Activated CD4-positive, alpha-beta memory T cell treated with anti-CD3 and anti-CD28 coated beads, Interleukin-2, amount 10 ng/mL, durations not matched to agents 7 days and 5 days (primary cell): ENCODE data around the gene PNLIPRP1. TPM values are rescaled to one million over a fixed set of nuclear protein-coding genes. Genes with fewer than 3 reads are reported as not detected.

Source experiments
- CTCF ChIA-PET: fragments of 350-600 bp; sonication (Branson Sonifier 250); formaldehyde crosslinking; loops from one replicate; lab custom pipeline; 2021; ENCODE audit warnings: antibody characterized with exemption, inconsistent platforms; lab: Charles Lee
- POLR2A ChIA-PET: fragments of 350-600 bp; sonication (Branson Sonifier 250); formaldehyde crosslinking; loops from one replicate; lab custom pipeline; 2021; ENCODE audit warnings: antibody characterized with exemption; lab: Charles Lee
- DNase-seq: peaks from one replicate; pipeline ENCODE4 v3.0.0-alpha.2; 2020
- H3K27ac Mint-ChIP-seq: one replicate; pipeline ENCODE4 v1.8.0; 2021; ENCODE audit warnings: mild to moderate bottlenecking, mixed read lengths
- H3K27me3 Mint-ChIP-seq: one replicate; pipeline ENCODE4 v1.8.0; 2021; ENCODE audit warnings: mixed read lengths
- H3K36me3 Mint-ChIP-seq: one replicate; pipeline ENCODE4 v1.8.0; 2021; ENCODE audit warnings: low read depth, mixed read lengths
- H3K4me1 Mint-ChIP-seq: one replicate; pipeline ENCODE4 v1.8.0; 2021; ENCODE audit warnings: mixed read lengths
- H3K4me3 Mint-ChIP-seq: one replicate; pipeline ENCODE4 v1.8.0; 2021; ENCODE audit warnings: mild to moderate bottlenecking, mixed read lengths
- H3K9me3 Mint-ChIP-seq: one replicate; pipeline ENCODE4 v1.8.0; 2021; ENCODE audit warnings: mixed read lengths
- total RNA-seq, 2 experiments: library from RNA; stranded (reverse); gene quantifications; one replicate each; pipeline ENCODE4 v1.2.3, GENCODE V29; 2021

The PNLIPRP1 gene
- total RNA-seq, 2 experiments from 2014 or later: not detected

GRCh38 chr10:116626815-116627214 is 36.1 kb downstream of the PNLIPRP1 start:
- CTCF ChIA-PET: interaction anchor here (0.6 kb wide), 1 partner anchor 162 kb away, joined by 4 read pairs; no protein-coding TSS in a partner anchor
- Mint-ChIP-seq H3K36me3 (no peaks in the 10 kb centered on the region), H3K4me1 (no peaks in the 10 kb centered on the region), H3K9me3 (no peaks in the 10 kb centered on the region), H3K4me3 (no peak overlapping the region), H3K27ac (no peak overlapping the region), H3K27me3 (peaks cover 3% of the 10 kb centered on the region)
- DNase-seq: no peak
- POLR2A ChIA-PET: no interaction called here

GRCh38 chr10:116627386-116627933 is 36.7 kb downstream of the PNLIPRP1 start:
- Mint-ChIP-seq H3K4me3 (no peak overlapping the region), H3K9me3 (no peaks in the 10 kb centered on the region), H3K27ac (no peak overlapping the region), H3K36me3 (no peaks in the 10 kb centered on the region), H3K4me1 (no peaks in the 10 kb centered on the region), H3K27me3 (peaks cover 3% of the 10 kb centered on the region)
- DNase-seq: no peak
- POLR2A ChIA-PET: no interaction called here
- CTCF ChIA-PET: interaction anchor here (0.6 kb wide), 1 partner anchor 161 kb away, joined by 4 read pairs; no protein-coding TSS in a partner anchor

- ChIA-PET POLR2A (no interaction called here), CTCF (no interaction called here)
- Mint-ChIP-seq H3K27ac (no peak overlapping the region), H3K4me1 (no peaks in the 10 kb centered on the region), H3K27me3 (peaks cover 3% of the 10 kb centered on the region), H3K4me3 (no peak overlapping the region), H3K36me3 (no peaks in the 10 kb centered on the region), H3K9me3 (no peaks in the 10 kb centered on the region)
- DNase-seq: no peak
These were observed 38.6 kb downstream of the PNLIPRP1 start for GRCh38 chr10:116629340-116629739.

GRCh38 chr10:116630020-116630419 is 39.3 kb downstream of the PNLIPRP1 start:
- ChIA-PET CTCF (no interaction called here), POLR2A (no interaction called here)
- Mint-ChIP-seq H3K9me3 (no peaks in the 10 kb centered on the region), H3K27me3 (peaks cover 3% of the 10 kb centered on the region), H3K36me3 (no peaks in the 10 kb centered on the region), H3K4me1 (no peaks in the 10 kb centered on the region), H3K4me3 (no peak overlapping the region), H3K27ac (no peak overlapping the region)
- no peak for DNase-seq

- Mint-ChIP-seq H3K36me3 (no peaks in the 10 kb centered on the region), H3K27ac (no peak overlapping the region), H3K27me3 (peaks cover 6% of the 10 kb centered on the region), H3K9me3 (no peaks in the 10 kb centered on the region), H3K4me3 (no peak overlapping the region), H3K4me1 (no peaks in the 10 kb centered on the region)
- no peak for DNase-seq
- ChIA-PET POLR2A (no interaction called here), CTCF (no interaction called here)
These were observed 41.1 kb downstream of the PNLIPRP1 start for GRCh38 chr10:116631871-116632295.

- CTCF ChIA-PET: no interaction called here
- no peak for DNase-seq
- POLR2A ChIA-PET: no interaction called here
- Mint-ChIP-seq H3K4me1 (no peaks in the 10 kb centered on the region), H3K4me3 (no peak overlapping the region), H3K9me3 (no peaks in the 10 kb centered on the region), H3K36me3 (no peaks in the 10 kb centered on the region), H3K27me3 (peaks cover 6% of the 10 kb centered on the region), H3K27ac (no peak overlapping the region)
These were observed 41.9 kb downstream of the PNLIPRP1 start for GRCh38 chr10:116632596-116633215.

- POLR2A ChIA-PET: no interaction called here
- H3K27ac Mint-ChIP-seq: no peak overlapping the region
- no peak for DNase-seq
- no peaks in the 10 kb centered on the region for H3K4me1 Mint-ChIP-seq
- no peaks in the 10 kb centered on the region for H3K36me3 Mint-ChIP-seq
- no peak overlapping the region for H3K4me3 Mint-ChIP-seq
- CTCF ChIA-PET: no interaction called here
- H3K9me3 Mint-ChIP-seq: no peaks in the 10 kb centered on the region
- H3K27me3 Mint-ChIP-seq: peaks cover 6% of the 10 kb centered on the region
These were observed 42.4 kb downstream of the PNLIPRP1 start for GRCh38 chr10:116633216-116633600.

- Mint-ChIP-seq H3K9me3 (no peaks in the 10 kb centered on the region), H3K36me3 (no peaks in the 10 kb centered on the region), H3K27ac (no peak overlapping the region), H3K27me3 (peaks cover 6% of the 10 kb centered on the region), H3K4me3 (no peak overlapping the region), H3K4me1 (no peaks in the 10 kb centered on the region)
- DNase-seq: no peak
- ChIA-PET POLR2A (no interaction called here), CTCF (no interaction called here)
These were observed 43.6 kb downstream of the PNLIPRP1 start for GRCh38 chr10:116634126-116634975.

- no peaks in the 10 kb centered on the region for H3K36me3 Mint-ChIP-seq
- no peaks in the 10 kb centered on the region for H3K4me1 Mint-ChIP-seq
- H3K27ac Mint-ChIP-seq: no peak overlapping the region
- CTCF ChIA-PET: no interaction called here
- POLR2A ChIA-PET: no interaction called here
- H3K4me3 Mint-ChIP-seq: no peak overlapping the region
- no peaks in the 10 kb centered on the region for H3K9me3 Mint-ChIP-seq
- DNase-seq: no peak
- H3K27me3 Mint-ChIP-seq: peaks cover 5% of the 10 kb centered on the region
These were observed 45.6 kb downstream of the PNLIPRP1 start for GRCh38 chr10:116636385-116636784.

GRCh38 chr10:116636976-116637375 is 46.2 kb downstream of the PNLIPRP1 start:
- H3K27ac Mint-ChIP-seq: no peak overlapping the region
- no peaks in the 10 kb centered on the region for H3K9me3 Mint-ChIP-seq
- H3K27me3 Mint-ChIP-seq: peaks cover 5% of the 10 kb centered on the region
- no peak overlapping the region for H3K4me3 Mint-ChIP-seq
- no peaks in the 10 kb centered on the region for H3K36me3 Mint-ChIP-seq
- DNase-seq: no peak
- CTCF ChIA-PET: no interaction called here
- POLR2A ChIA-PET: no interaction called here
- no peaks in the 10 kb centered on the region for H3K4me1 Mint-ChIP-seq

- Mint-ChIP-seq H3K27ac (no peak overlapping the region), H3K27me3 (peaks cover 5% of the 10 kb centered on the region), H3K9me3 (no peaks in the 10 kb centered on the region), H3K4me1 (no peaks in the 10 kb centered on the region), H3K4me3 (no peak overlapping the region), H3K36me3 (no peaks in the 10 kb centered on the region)
- DNase-seq: no peak
- ChIA-PET CTCF (no interaction called here), POLR2A (no interaction called here)
These were observed 47.1 kb downstream of the PNLIPRP1 start for GRCh38 chr10:116637830-116638229.

GRCh38 chr10:116646502-116646901 is 55.7 kb downstream of the PNLIPRP1 start:
- no peaks in the 10 kb centered on the region for H3K36me3 Mint-ChIP-seq
- DNase-seq: no peak
- no peaks in the 10 kb centered on the region for H3K27me3 Mint-ChIP-seq
- CTCF ChIA-PET: interaction anchor here (1.5 kb wide), 1 partner anchor 35 kb away, joined by 4 read pairs; no protein-coding TSS in a partner anchor
- no peaks in the 10 kb centered on the region for H3K9me3 Mint-ChIP-seq
- no peaks in the 10 kb centered on the region for H3K4me1 Mint-ChIP-seq
- POLR2A ChIA-PET: no interaction called here
- H3K4me3 Mint-ChIP-seq: no peak overlapping the region
- H3K27ac Mint-ChIP-seq: no peak overlapping the region

GRCh38 chr10:116648903-116649302 is 58.1 kb downstream of the PNLIPRP1 start:
- H3K27ac Mint-ChIP-seq: no peak overlapping the region
- POLR2A ChIA-PET: no interaction called here
- no peaks in the 10 kb centered on the region for H3K36me3 Mint-ChIP-seq
- no peak overlapping the region for H3K4me3 Mint-ChIP-seq
- H3K4me1 Mint-ChIP-seq: no peaks in the 10 kb centered on the region
- no peak for DNase-seq
- H3K9me3 Mint-ChIP-seq: no peaks in the 10 kb centered on the region
- CTCF ChIA-PET: no interaction called here
- H3K27me3 Mint-ChIP-seq: no peaks in the 10 kb centered on the region
